H1 (cell line): Measurements from ENCODE around the gene SLC22A14. TPM values are rescaled to one million over a fixed set of nuclear protein-coding genes. Genes with fewer than 3 reads are reported as not detected.

ENCODE experiments used
- CTCF ChIA-PET: fragments of 300-600 bp; sonication (Branson Sonifier 250); formaldehyde crosslinking; loops from one replicate; lab custom pipeline; 2021; ENCODE audit not compliant: partially characterized antibody; lab: Charles Lee
- POLR2A ChIA-PET: fragments of 300-600 bp; sonication (Branson Sonifier 250); formaldehyde crosslinking; loops from one replicate; lab custom pipeline; 2021; ENCODE audit warnings: inconsistent platforms; ENCODE audit not compliant: partially characterized antibody; lab: Charles Lee
- DNase-seq, 2 experiments: peaks; one replicate each; pipeline versions ENCODE4 v3.0.0 to v3.0.0-alpha.2; 2010 to 2022; ENCODE audit warnings: low spot score in 2 of 2, low read depth in 1 of 2, mixed read lengths in 1 of 2
- FAIRE-seq: peaks from 2 replicates; lab custom pipeline; 2011; peaks lifted over from hg19 to GRCh38; lab: Jason Lieb, UNC
- H2AFZ ChIP-seq: 2 replicates; pipeline ENCODE4 v1.8.1; 2012; ENCODE audit warnings: low read length, inconsistent platforms
- H2AK5ac ChIP-seq: 2 replicates; pipeline ENCODE4 v1.6.1; 2013; ENCODE audit warnings: low read depth, low read length
- H2BK120ac ChIP-seq: replicated peaks from 2 replicates; pipeline ENCODE3; 2013; ENCODE audit warnings: low read depth, low read length, inconsistent platforms
- H2BK12ac ChIP-seq: 2 replicates; pipeline ENCODE4 v1.6.1; 2013; ENCODE audit warnings: low read depth, low read length
- H2BK15ac ChIP-seq: 2 replicates; pipeline ENCODE4 v1.6.1; 2013; ENCODE audit warnings: low read length
- H2BK20ac ChIP-seq: 2 replicates; pipeline ENCODE4 v1.6.1; 2013; ENCODE audit warnings: low read length
- H2BK5ac ChIP-seq: 2 replicates; pipeline ENCODE4 v1.6.1; 2013; ENCODE audit warnings: low read depth, low read length
- H3K14ac ChIP-seq: 2 replicates; pipeline ENCODE4 v1.6.1; 2013; ENCODE audit warnings: inconsistent platforms; ENCODE audit not compliant: insufficient read length
- H3K18ac ChIP-seq: 2 replicates; pipeline ENCODE4 v1.6.1; 2013; ENCODE audit warnings: low read length; ENCODE audit errors: extremely low read depth
- H3K23ac ChIP-seq: 2 replicates; pipeline ENCODE4 v1.6.1; 2013; ENCODE audit warnings: inconsistent platforms; ENCODE audit not compliant: insufficient read length
- H3K23me2 ChIP-seq: 2 replicates; pipeline ENCODE4 v1.6.1; 2013; ENCODE audit warnings: low read depth, low read length
- H3K27ac ChIP-seq: 2 replicates; pipeline ENCODE4 v1.6.1; 2011; ENCODE audit warnings: low read depth, low read length, inconsistent platforms
- H3K27me3 ChIP-seq, 4 experiments: replicated peaks in 1 of 4; 1 replicate in 1 of 4; 2 replicates in 3 of 4; pipeline versions ENCODE4 v1.6.1 to v1.8.1; 2011 to 2013; ENCODE audit warnings: low read length in 3 of 4, mild to moderate bottlenecking in 3 of 4, inconsistent platforms in 2 of 4, mixed read lengths in 2 of 4, moderate library complexity in 1 of 4; ENCODE audit not compliant: control insufficient read depth in 3 of 4, insufficient read depth in 3 of 4; ENCODE audit errors: extremely low read depth in 1 of 4
- H3K36me3 ChIP-seq, 4 experiments: 2 replicates each; pipeline versions ENCODE4 v1.6.1 to v1.8.1; 2011 to 2013; ENCODE audit warnings: mild to moderate bottlenecking in 4 of 4, low read length in 3 of 4, moderate library complexity in 2 of 4, control low read depth in 1 of 4, inconsistent platforms in 1 of 4; ENCODE audit not compliant: insufficient read depth in 4 of 4, control insufficient read depth in 2 of 4
- H3K4ac ChIP-seq: replicated peaks from 2 replicates; pipeline ENCODE3; 2013; ENCODE audit warnings: low read length, low read depth, mixed read lengths, inconsistent platforms; ENCODE audit not compliant: insufficient read length
- H3K4me1 ChIP-seq, 4 experiments: replicated peaks in 1 of 4; 1 replicate in 1 of 4; 2 replicates in 3 of 4; pipeline versions ENCODE4 v1.6.1 to v1.8.1; 2011 to 2013; ENCODE audit warnings: low read length in 3 of 4, inconsistent platforms in 2 of 4, mixed read lengths in 1 of 4; ENCODE audit not compliant: insufficient read depth in 4 of 4, control insufficient read depth in 3 of 4
- H3K4me2 ChIP-seq, 2 experiments: 2 replicates each; pipeline versions ENCODE4 v1.6.1 to v1.8.1; 2011 to 2013; ENCODE audit warnings: low read depth in 2 of 2, low read length in 2 of 2, control low read depth in 1 of 2, inconsistent platforms in 1 of 2, mild to moderate bottlenecking in 1 of 2; ENCODE audit not compliant: insufficient read depth in 1 of 2
- H3K4me3 ChIP-seq, 4 experiments: fragments of 200-600, 300-600 bp in 1 of 4; sonication (generic), shearing (Covaris generic), sonication (Bioruptor Twin) in 1 of 4; 2 replicates each; pipeline versions ENCODE4 v1.5.1 to v1.8.1; 2011 to 2016; ENCODE audit warnings: low read length in 4 of 4, low read depth in 3 of 4, control low read depth in 2 of 4, inconsistent platforms in 2 of 4, mild to moderate bottlenecking in 2 of 4, mixed read lengths in 1 of 4, moderate library complexity in 1 of 4; ENCODE audit not compliant: insufficient read depth in 2 of 4; ENCODE audit errors: extremely low read depth in 1 of 4
- H3K56ac ChIP-seq: replicated peaks from 2 replicates; pipeline ENCODE3; 2013; ENCODE audit warnings: low read depth, mild to moderate bottlenecking, mixed read lengths, low read length, inconsistent platforms; ENCODE audit not compliant: insufficient read length
- H3K79me1 ChIP-seq: 2 replicates; pipeline ENCODE4 v1.6.1; 2013; ENCODE audit warnings: low read depth, low read length, control low read depth
- H3K79me2 ChIP-seq, 2 experiments: 2 replicates each; pipeline versions ENCODE4 v1.6.1 to v1.8.1; 2012 to 2013; ENCODE audit warnings: low read length in 2 of 2, mild to moderate bottlenecking in 2 of 2, inconsistent platforms in 1 of 2; ENCODE audit not compliant: insufficient read depth in 2 of 2, control insufficient read depth in 1 of 2
- H3K9ac ChIP-seq, 4 experiments: replicated peaks in 1 of 4; 1 replicate in 1 of 4; 2 replicates in 3 of 4; pipeline versions ENCODE4 v1.6.1 to v1.8.1; 2011 to 2013; ENCODE audit warnings: low read depth in 3 of 4, low read length in 3 of 4, control low read depth in 2 of 4, mild to moderate bottlenecking in 2 of 4, moderate library complexity in 2 of 4, inconsistent platforms in 1 of 4; ENCODE audit errors: extremely low read depth in 1 of 4
- H3K9me3 ChIP-seq, 2 experiments: 2 replicates each; pipeline versions ENCODE4 v1.6.1 to v1.8.1; 2012 to 2013; ENCODE audit warnings: mild to moderate bottlenecking in 2 of 2, moderate library complexity in 2 of 2, control low read depth in 1 of 2, inconsistent platforms in 1 of 2, low read depth in 1 of 2, low read length in 1 of 2, mixed read lengths in 1 of 2; ENCODE audit not compliant: insufficient read depth in 2 of 2
- H4K20me1 ChIP-seq, 2 experiments: replicated peaks in 1 of 2; 2 replicates each; pipeline versions ENCODE3 to v1.8.1; 2011 to 2013; ENCODE audit warnings: inconsistent platforms in 2 of 2, low read length in 2 of 2, mild to moderate bottlenecking in 1 of 2; ENCODE audit not compliant: insufficient read depth in 2 of 2, control insufficient read depth in 1 of 2
- H4K5ac ChIP-seq: 2 replicates; pipeline ENCODE4 v1.6.1; 2013; ENCODE audit warnings: low read length, low read depth, mixed read lengths, inconsistent platforms; ENCODE audit not compliant: insufficient read length
- H4K8ac ChIP-seq: 2 replicates; pipeline ENCODE4 v1.8.0; 2013; ENCODE audit warnings: mild to moderate bottlenecking, moderate library complexity, low read length, inconsistent platforms; ENCODE audit not compliant: insufficient read depth; ENCODE audit errors: extremely low read depth
- H4K91ac ChIP-seq: replicated peaks from 2 replicates; pipeline ENCODE3; 2013; ENCODE audit warnings: low read length, mixed read lengths, inconsistent platforms; ENCODE audit not compliant: insufficient read length
- ASH2L ChIP-seq: fragments of 200-600, 300-600 bp; sonication (generic); IDR thresholded peaks from one replicate; pipeline ENCODE4 v1.7.1; 2017; ENCODE audit warnings: low read length
- EGR1 ChIP-seq: IDR thresholded peaks from 2 replicates; pipeline ENCODE4 v1.6.1; 2011; ENCODE audit warnings: low read depth, low read length, borderline replicate concordance
- EP300 ChIP-seq, 2 experiments: IDR thresholded peaks; 1 replicate in 1 of 2; 2 replicates in 1 of 2; pipeline ENCODE4 v1.6.1; 2011 to 2012; ENCODE audit warnings: low read depth in 2 of 2, low read length in 2 of 2, mild to moderate bottlenecking in 2 of 2, borderline replicate concordance in 1 of 2, inconsistent platforms in 1 of 2, moderate library complexity in 1 of 2
- EZH2 ChIP-seq: fragments of 200-600 bp; sonication (generic); IDR thresholded peaks from 2 replicates; pipeline ENCODE4 v1.7.1; 2012; ENCODE audit warnings: low read depth, mild to moderate bottlenecking, moderate library complexity, low read length, inconsistent platforms; ENCODE audit not compliant: severe bottlenecking
- HDAC6 ChIP-seq: IDR thresholded peaks from one replicate; pipeline ENCODE4 v1.7.1; 2012; ENCODE audit warnings: low read depth, mild to moderate bottlenecking, inconsistent platforms, low read length, moderate library complexity
- JUN ChIP-seq: IDR thresholded peaks from 2 replicates; pipeline ENCODE4 v1.6.1; 2011; ENCODE audit warnings: low read depth, mild to moderate bottlenecking, improper control_type of control experiment, low read length
- KDM4A ChIP-seq: IDR thresholded peaks from one replicate; pipeline ENCODE4 v1.7.1; 2012; ENCODE audit warnings: low read depth, mild to moderate bottlenecking, moderate library complexity, low read length, inconsistent platforms; ENCODE audit not compliant: severe bottlenecking
- NANOG ChIP-seq: IDR thresholded peaks from 2 replicates; pipeline ENCODE4 v1.6.1; 2011; ENCODE audit warnings: low read length, low read depth, mild to moderate bottlenecking, inconsistent platforms; ENCODE audit not compliant: insufficient read depth, poor library complexity, severe bottlenecking
- POLR2AphosphoS5 ChIP-seq: IDR thresholded peaks from 2 replicates; pipeline ENCODE4 v1.6.1; 2011; ENCODE audit warnings: low read depth, low read length
- RBBP5 ChIP-seq: IDR thresholded peaks from 2 replicates; pipeline ENCODE4 v1.7.1; 2012; ENCODE audit warnings: low read depth, mild to moderate bottlenecking, inconsistent platforms, low read length, moderate library complexity, borderline replicate concordance
- SIX5 ChIP-seq: IDR thresholded peaks from 2 replicates; pipeline ENCODE4 v1.6.1; 2011; ENCODE audit warnings: mild to moderate bottlenecking, low read depth, low read length
- SRF ChIP-seq: IDR thresholded peaks from 2 replicates; pipeline ENCODE4 v1.6.1; 2011; ENCODE audit warnings: mild to moderate bottlenecking, low read depth, low read length, moderate library complexity
- TBP ChIP-seq: IDR thresholded peaks from 2 replicates; pipeline ENCODE4 v1.6.1; 2011; ENCODE audit warnings: low read depth, low read length, improper control_type of control experiment
- WGBS, 2 experiments: shearing (Covaris generic) in 1 of 2; methylation state at CpG; one replicate each; pipeline versions ENCODE4 v1.1.6 to v1.1.7; 2013 to 2015; ENCODE audit warnings: low lambda C conversion rate in 2 of 2, mixed read lengths in 2 of 2, inconsistent platforms in 1 of 2, low coverage in 1 of 2, missing lambda C conversion rate in 1 of 2; ENCODE audit not compliant: insufficient replicate concordance in 2 of 2, insufficient coverage in 1 of 2, insufficient read length in 1 of 2; ENCODE audit errors: extremely low coverage in 1 of 2, missing lambda C conversion rate in 1 of 2; 5-methylcytosine and 5-hydroxymethylcytosine counted together
- polyA plus RNA-seq, 7 experiments: library from polyadenylated mRNA; depleted of rRNA in 3 of 7; stranded (reverse) in 5 of 7; unstranded in 2 of 7; fragments of >200 nt in 5 of 7; fragments of 200-250 nt in 2 of 7; gene quantifications; 1 replicate in 5 of 7; 2 replicates in 1 of 7; 4 replicates in 1 of 7; pipeline versions ENCODE4 v1.2.1 to v1.2.3, GENCODE V29; 2011 to 2013; ENCODE audit warnings: missing spikeins in 2 of 7, mixed read lengths in 2 of 7
- total RNA-seq: library from RNA; stranded (reverse); fragmentation: NEBNext Ultra II Directional; extraction: Animal tissue kit (Norgen Biotek cat#: 25700); gene quantifications from 2 replicates; pipeline ENCODE4 v1.2.1, GENCODE V29; 2021
- TF ChIP-seq, protein P1 (sequence below): IDR thresholded peaks from 2 replicates; pipeline ENCODE4 v1.6.1; 2011; ENCODE audit warnings: low read depth, mild to moderate bottlenecking, low read length; ENCODE audit not compliant: insufficient read depth

Gene SLC22A14
- total and polyA plus RNA-seq, 2 of the 8 experiments (the other 6 are each of a cell fraction or from before 2014, with no cell fraction given), result 0.03 TPM; not detected in 1

- no peaks in the 10 kb centered on the region for H3K79me1 ChIP-seq
- DNase-seq, result peak in 1 of 2 experiments; percentile 28
- no peaks in the 10 kb centered on the region for H3K36me3 ChIP-seq
- no peaks in the 10 kb centered on the region for H3K4me1 ChIP-seq
- no peak overlapping the region for H3K9ac ChIP-seq
- no peak overlapping the region for H3K56ac ChIP-seq
- H2AFZ ChIP-seq, result no peak overlapping the region
- H3K4me3 ChIP-seq, result no peak overlapping the region
- H2BK15ac ChIP-seq, result no peak overlapping the region
- no peak for FAIRE-seq
- no peak overlapping the region for H2BK12ac ChIP-seq
- H3K79me2 ChIP-seq, result no peaks in the 10 kb centered on the region
- H2BK120ac ChIP-seq, result no peak overlapping the region
- ChIA-PET POLR2A (interaction anchor here (1.1 kb wide), 1 partner anchor 11 kb away, joined by 3 read pairs; no protein-coding TSS in a partner anchor), CTCF (interaction anchor here (0.7 to 2.5 kb wide), 6 partner anchors 10 to 200 kb away, joined by 3 to 10 read pairs (median 4); no protein-coding TSS in a partner anchor)
- H3K14ac ChIP-seq, result no peak overlapping the region
- no peak overlapping the region; the same call in 1 of the 2 replicates for H4K8ac ChIP-seq
- no peak overlapping the region for H4K5ac ChIP-seq
- no peak overlapping the region for H2AK5ac ChIP-seq
- no peaks in the 10 kb centered on the region for H4K20me1 ChIP-seq
- no peak overlapping the region for H3K4me2 ChIP-seq
- WGBS, 2 experiments, result 82% methylated on average over 2 of the region's 2 CpGs; no CpG with 5 or more reads in 1 of the 2 experiments
- H2BK5ac ChIP-seq, result no peak overlapping the region
- H3K27me3 ChIP-seq, result no peaks in the 10 kb centered on the region; a peak in 2 of 7 replicates
- H3K4ac ChIP-seq, result no peak overlapping the region
- no peak overlapping the region for H3K23ac ChIP-seq
- no peaks in the 10 kb centered on the region for H3K23me2 ChIP-seq
- no peak overlapping the region for H4K91ac ChIP-seq
- H3K9me3 ChIP-seq, result peaks cover 0 to 4% of the 10 kb centered on the region in 2 experiments; a peak in 1 of 4 replicates
- H3K18ac ChIP-seq, result no peak overlapping the region
- H3K27ac ChIP-seq, result no peak overlapping the region
- H2BK20ac ChIP-seq, result no peak overlapping the region
- no peak for TF ChIP-seq SIX5
- no peak for TF ChIP-seq KDM4A
- no peak for TF ChIP-seq TBP
- no peak for TF ChIP-seq ASH2L
- TF ChIP-seq NANOG, result no peak
- no peak for TF ChIP-seq JUN
- TF ChIP-seq EZH2, result no peak
- no peak for TF ChIP-seq SRF
- no peak for TF ChIP-seq EGR1
- TF ChIP-seq, protein P1, sequence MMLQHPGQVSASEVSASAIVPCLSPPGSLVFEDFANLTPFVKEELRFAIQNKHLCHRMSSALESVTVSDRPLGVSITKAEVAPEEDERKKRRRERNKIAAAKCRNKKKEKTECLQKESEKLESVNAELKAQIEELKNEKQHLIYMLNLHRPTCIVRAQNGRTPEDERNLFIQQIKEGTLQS, result no peak
- TF ChIP-seq POLR2AphosphoS5, result no peak
- TF ChIP-seq EP300 (IDR thresholded peaks at IDR 0.05; ENCODE audit: borderline replicate concordance in 1 of 2, low read depth in 2 of 2, low read length in 2 of 2), result no peak
- no peak for TF ChIP-seq RBBP5
- TF ChIP-seq HDAC6, result no peak
Measured at GRCh38 chr3:38325256-38325655, 43.2 kb downstream of the SLC22A14 start.
